HG02970 (cell line): ENCODE results near the gene SPEF1.
A peak's percentile ranks its signal among the peaks of the same experiment; 100 is the strongest.

Experiments used
- ATAC-seq: cut with Tn5 transposase; IDR thresholded peaks from one replicate; pipeline ENCODE4 v1.9.1; 2021; ENCODE audit warnings: mild to moderate bottlenecking, moderate library complexity, moderate number of reproducible peaks; ENCODE audit not compliant: unreplicated experiment, low FRiP score

Gene SPEF1

GRCh38 chr20:3811467-3812258 is 30.4 kb upstream of the SPEF1 start:
- ATAC-seq, result no peak

DNA sequence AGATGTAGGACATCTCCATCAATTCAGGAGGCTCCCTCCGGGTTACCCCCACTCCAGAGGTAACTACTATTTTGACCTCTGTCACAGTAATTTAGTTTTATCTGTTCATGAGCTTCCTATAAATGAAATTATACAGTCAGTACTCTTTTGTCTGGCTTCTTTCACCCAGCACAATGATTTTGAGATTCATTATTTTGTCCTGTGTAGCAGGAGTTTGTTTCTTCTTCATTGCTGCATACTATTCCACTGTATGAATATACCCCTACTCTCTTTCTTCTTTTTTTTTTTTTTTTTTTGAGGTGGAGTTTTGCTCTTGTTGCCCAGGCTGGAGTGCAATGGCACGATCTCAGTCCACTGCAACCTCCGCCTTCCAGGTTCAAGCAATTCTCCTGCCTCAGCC is 27.3 kb upstream of the SPEF1 start:
- ATAC-seq, result no peak

DNA sequence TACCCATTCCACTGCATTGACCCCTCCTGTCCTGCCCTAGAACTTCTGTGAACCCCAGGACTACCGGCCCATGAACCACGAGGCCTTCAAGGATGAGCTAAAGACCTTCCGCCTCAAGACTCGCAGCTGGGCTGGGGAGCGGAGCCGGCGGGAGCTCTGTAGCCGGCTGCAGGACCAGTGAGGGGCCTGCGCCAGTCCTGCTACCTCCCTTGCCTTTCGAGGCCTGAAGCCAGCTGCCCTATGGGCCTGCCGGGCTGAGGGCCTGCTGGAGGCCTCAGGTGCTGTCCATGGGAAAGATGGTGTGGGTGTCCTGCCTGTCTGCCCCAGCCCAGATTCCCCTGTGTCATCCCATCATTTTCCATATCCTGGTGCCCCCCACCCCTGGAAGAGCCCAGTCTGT is 23.5 kb upstream of the SPEF1 start:
- ATAC-seq, result no peak

DNA sequence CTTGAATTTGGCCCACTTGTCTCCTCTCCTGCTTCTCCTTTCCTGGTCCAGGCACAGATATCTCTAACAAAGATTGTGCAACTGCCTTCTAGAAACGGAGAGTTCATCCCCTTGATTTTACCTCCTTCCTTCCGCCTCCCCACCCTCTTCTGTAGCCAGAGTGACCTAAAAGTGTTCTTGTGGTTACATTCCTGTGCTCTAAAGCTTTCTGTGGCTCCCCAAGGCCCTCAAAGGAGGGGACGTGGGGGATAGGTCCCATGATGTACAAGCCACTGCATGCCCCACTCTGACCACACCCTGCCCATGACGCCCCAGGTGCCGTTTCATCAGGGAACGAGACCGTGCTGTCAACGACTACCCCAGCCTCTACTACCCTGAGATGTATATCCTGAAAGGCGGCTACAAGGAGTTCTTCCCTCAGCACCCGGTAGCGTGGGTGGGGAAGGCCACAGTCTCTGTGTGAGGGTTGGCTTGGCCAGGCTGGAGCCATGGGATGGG is 23.1 kb upstream of the SPEF1 start:
- no peak for ATAC-seq

DNA sequence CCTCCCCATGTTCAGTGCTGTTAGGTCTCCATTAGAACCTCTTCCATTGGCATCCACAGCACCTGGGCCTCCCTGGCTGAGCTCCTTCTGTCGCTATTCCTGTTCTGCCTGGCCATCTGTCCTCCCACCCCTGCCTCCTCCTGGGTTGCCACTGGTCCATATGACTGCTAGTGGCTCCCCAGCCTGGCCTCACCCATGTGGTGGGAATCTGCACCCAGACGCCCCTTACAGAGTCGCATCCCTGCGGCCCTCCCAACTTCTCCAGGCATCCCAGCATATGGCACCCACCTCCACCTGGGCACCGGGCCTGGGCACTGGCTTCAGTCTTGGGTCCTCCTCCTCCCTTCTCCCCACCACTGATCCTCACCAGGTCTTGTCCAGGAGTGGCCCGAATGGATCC is 22.6 kb upstream of the SPEF1 start:
- ATAC-seq, result no peak

- ATAC-seq, result no peak
Measured at GRCh38 chr20:3803289-3803688, 22.0 kb upstream of the SPEF1 start.

- ATAC-seq, result no peak
Measured at GRCh38 chr20:3802524-3803239, 21.4 kb upstream of the SPEF1 start.

GRCh38 chr20:3801846-3802245 is 20.6 kb upstream of the SPEF1 start:
- no peak for ATAC-seq

GRCh38 chr20:3801299-3801698 is 20.1 kb upstream of the SPEF1 start:
- ATAC-seq, result no peak

- ATAC-seq, result no peak
Measured at GRCh38 chr20:3800878-3801260, 19.6 kb upstream of the SPEF1 start.

DNA sequence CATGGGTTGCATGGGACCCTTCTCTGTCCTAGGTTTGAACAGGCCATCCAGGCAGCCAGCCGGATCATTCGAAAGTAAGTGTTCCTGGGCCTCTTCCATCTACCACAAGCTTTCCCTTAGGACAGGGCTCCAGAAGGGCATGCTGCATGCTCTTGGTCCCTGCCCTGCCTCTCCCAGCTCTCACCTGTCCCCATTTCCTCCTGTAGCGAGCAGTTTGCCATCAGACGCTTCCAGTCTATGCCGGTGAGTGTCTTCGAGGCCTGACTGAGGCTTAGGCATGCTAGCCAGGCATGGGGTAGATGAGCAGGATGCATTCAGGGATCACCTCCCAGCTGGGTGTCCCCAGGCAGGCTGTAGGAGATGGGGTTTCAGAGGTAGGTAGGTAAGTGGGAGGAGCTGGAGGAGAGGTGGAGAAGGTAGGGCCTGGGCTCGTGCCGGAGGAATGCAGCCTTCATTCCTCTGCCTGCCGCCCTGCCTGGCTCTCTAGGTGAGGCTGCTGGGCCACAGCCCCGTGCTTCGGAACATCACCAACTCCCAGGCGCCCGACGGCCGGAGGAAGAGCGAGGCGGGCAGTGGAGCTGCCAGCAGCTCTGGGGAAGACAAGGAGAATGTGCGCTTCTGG is 19.1 kb upstream of the SPEF1 start:
- ATAC-seq, result no peak

- no peak for ATAC-seq
Measured at GRCh38 chr20:3798908-3799248, 17.6 kb upstream of the SPEF1 start.

DNA sequence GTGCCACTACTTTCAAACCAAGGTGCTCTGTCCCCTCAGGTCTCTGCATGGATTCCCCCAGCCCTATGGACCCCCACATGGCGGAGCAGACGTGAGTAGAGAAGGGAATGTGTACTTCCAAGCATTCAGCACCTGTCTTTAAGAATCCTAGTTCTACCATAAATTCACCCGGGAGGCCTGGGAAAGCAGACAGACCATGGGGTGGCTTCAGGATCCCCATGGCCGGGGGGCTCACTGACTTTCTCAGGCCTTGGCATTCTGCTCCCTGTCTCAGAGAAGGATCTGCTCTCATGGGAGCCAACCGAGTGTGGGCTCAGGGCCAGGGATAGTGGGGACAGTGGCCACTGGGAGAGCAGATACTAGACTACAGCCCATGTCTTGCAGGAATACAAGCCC is 17.1 kb upstream of the SPEF1 start:
- ATAC-seq, result no peak

DNA sequence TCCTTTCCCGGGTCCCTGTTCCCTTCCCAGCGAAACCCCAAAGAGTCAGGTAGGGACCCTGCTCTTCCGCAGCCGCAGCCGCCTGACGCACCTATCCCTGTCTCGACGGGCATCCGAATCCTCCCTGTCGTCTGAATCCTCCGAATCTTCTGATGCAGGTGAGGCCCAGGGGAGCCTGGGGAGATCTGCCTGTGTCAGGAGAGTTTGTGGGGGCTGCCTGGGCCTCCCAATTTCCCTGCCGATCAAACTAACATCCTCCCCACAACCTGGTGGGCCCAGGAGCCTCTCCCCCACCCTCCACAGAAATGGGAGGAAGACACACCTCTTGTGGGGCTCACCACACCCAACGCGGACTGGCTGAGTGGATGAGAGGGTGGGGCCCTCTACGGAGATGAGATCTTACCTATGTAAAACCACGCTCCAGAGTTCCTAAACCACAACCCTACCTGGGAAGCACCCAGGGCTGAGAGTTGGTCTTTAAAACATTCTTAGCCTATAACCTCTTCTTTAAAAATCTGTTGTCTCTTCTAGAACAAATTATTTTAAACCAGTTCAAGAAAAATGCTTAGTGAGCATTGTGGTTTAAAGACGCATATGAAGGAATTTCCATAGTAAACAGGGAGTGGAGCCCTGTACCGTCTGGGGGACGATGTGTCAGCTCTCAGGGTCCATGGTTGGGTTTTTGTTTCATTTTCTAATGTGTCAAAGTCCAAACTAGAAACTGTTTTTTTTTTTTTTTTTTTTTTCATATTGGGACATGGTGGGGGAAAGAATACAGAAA is 16.5 kb upstream of the SPEF1 start:
- no peak for ATAC-seq

DNA sequence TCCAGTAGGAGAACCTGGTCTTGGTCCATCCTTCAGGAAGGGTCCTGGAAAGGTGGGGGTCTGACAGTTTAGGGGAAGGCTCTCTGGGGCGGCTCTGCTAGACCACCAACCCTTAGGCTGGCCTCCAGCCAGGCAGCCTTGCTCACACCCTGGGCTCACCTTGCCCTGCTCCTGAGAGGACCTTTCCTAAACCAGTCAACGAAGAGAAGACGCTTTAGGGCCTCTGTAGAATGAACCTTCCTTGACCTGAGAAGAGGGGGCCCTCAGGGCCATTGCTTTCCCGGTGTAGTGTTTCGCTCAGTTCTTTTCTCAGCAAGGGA is 15.9 kb upstream of the SPEF1 start:
- ATAC-seq, result no peak

- ATAC-seq, result peak; percentile 6
Measured at GRCh38 chr20:3796477-3797225, 15.4 kb upstream of the SPEF1 start.

DNA sequence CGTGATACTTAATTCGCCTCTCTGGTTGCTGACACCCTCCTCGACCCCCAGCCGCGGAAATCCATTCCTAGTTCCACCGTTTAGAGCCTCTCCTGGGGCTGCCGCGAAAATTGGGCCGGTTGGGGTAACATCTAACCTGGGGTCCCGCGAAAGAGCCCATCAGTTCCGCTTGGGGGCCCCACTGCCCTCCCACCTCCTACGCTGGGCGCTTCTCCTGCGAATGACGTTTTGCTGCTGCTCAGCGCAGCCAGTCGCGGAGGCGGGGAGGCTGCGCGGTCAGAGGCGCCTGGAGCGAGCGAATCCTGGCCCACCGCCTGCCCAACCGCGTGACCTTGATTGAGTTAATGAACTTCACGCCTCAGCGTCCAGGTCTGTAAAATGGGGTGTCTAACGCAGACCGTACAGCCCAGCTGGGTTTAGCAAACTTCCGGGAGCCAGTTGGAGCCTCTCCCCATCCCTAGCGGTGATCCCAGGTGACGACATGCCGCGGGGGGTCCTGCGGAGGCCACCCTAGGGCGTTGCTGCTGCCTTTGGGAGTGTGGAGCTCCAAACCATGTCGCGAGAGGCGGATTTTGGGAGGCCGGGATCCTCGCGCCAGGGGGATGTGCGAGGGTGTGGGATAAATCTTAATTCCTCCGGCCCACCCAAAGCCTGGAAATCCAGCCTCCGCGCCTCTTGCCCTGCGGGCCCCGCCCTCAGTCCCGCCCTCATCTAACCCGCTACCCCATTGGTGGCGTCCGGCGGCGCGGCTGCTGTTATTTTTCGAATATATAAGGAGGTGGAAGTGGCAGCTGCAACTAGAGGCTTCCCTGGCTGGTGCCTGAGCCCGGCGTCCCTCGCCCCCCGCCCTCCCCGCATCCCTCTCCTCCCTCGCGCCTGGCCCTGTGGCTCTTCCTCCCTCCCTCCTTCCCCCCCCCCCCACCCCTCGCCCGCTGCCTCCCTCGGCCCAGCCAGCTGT is 14.5 kb upstream of the SPEF1 start, which contains the start of gene CDC25B:
Gene CDC25B, plus strand, starts transcription at position 800 of the 958 bp plus-strand sequence. CDS start 222 bp downstream, outside the sequence.
- peak; percentile 50 for ATAC-seq

DNA sequence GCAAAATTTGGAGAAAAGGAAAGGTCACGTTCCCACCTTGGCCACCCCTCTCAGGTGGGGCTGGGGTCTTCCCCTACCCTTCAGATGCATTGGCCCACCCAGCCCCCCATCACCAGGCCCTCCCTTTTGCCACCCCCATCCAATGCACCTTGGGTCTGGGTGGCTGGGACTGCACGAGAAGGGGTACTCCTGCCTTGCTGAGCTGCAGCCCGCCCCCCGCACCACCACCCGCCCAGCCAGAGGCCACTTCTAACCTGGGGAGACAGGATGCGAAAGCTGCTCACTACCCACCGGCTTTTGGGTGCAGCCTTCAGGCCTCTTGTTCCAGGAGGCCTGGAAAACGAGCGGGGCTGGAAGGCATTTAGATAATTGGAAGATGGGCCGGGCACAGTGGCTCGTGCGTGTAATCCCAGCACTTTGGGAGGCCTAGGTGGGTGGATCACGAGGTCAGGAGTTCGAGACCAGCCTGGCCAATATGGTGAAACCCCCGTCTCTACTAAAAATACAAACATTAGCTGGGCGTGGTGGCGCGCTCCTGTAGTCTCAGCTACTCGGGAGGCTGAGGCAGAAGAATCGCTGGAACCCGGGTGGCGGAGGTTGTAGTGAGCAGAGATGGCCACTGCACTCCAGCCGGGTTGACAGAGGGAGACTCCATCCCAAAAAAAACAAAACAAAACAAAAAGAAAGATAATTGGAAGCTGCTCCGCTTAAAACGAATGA is 13.6 kb upstream of the SPEF1 start:
- ATAC-seq, result no peak
